ENCODE measurements around the gene FLT3. TPM values are rescaled to one million over a fixed set of nuclear protein-coding genes. Genes with fewer than 3 reads are reported as not detected.

FLT3 gene
- total and polyA plus RNA-seq, 10 donors, result 1.0 to 10.1 (median 4.2) TPM

DNA sequence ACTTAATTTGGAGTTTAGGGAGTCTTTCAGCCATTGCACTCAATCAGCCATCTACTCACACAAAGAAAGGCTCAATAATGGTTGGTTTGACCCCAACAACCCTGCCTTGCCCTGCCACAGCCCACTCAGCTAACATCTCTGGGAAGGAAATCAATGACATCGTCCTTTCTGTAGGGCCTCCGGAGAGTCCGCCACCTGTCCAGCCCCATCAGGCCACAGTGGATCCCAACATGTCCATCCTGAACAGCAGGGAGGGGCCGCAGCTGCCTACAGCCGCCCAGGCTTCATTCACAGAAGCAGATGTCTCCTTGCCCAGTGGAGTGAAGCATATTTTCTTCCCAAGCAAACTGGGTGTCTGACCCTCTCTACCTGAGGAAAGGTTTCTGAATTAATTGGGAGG is 127.1 kb downstream of the FLT3 start:
- WGBS, 5 donors, result 39 to 55% (median 48%) methylated on average over 5 of the region's 5 CpGs; no CpG with 5 or more reads in 1 of the 5 donors
- Histone ChIP-seq H3K27me3 (replicated peaks in 1 of 7) (peaks cover 3 to 100% (median 98%) of the 10 kb centered on the region in 7 donors), H3K4me1 (peaks cover 15 to 53% (median 35%) of the 10 kb centered on the region in 6 donors), H3K36me3 (no peaks in the 10 kb centered on the region), H3K27ac (no peak overlapping the region), H3K4me3 (no peak overlapping the region), H3K9me3 (no peaks in the 10 kb centered on the region)
- DNase-seq, result no peak
- intact Hi-C loops (cut with DNase I; ENCODE audit: low total_unique reads), result no loop called here
- no peak for TF ChIP-seq POLR2A (IDR thresholded peaks at IDR 0.05)
- TF ChIP-seq CTCF (IDR thresholded peaks at IDR 0.05 in 8 of 11, conservative IDR thresholded peaks at IDR 0.05 in 3 of 11), result no peak
- TF ChIP-seq POLR2AphosphoS5 (IDR thresholded peaks at IDR 0.05), result no peak

GRCh38 chr13:27972478-27972820 is 127.9 kb downstream of the FLT3 start:
- H3K27ac ChIP-seq, result no peak overlapping the region
- peaks cover 3 to 100% (median 98%) of the 10 kb centered on the region in 7 donors for H3K27me3 ChIP-seq (replicated peaks in 1 of 7)
- peaks cover 14 to 53% (median 36%) of the 10 kb centered on the region in 6 donors for H3K4me1 ChIP-seq
- WGBS, 5 donors, result 61 to 76% (median 69%) methylated on average over 2 of the region's 2 CpGs
- H3K4me3 ChIP-seq, result no peak overlapping the region
- TF ChIP-seq POLR2AphosphoS5 (IDR thresholded peaks at IDR 0.05), result no peak
- TF ChIP-seq POLR2A (IDR thresholded peaks at IDR 0.05), result no peak
- no peak for TF ChIP-seq CTCF (IDR thresholded peaks at IDR 0.05 in 8 of 11, conservative IDR thresholded peaks at IDR 0.05 in 3 of 11)
- intact Hi-C loops (cut with DNase I; ENCODE audit: low total_unique reads), result no loop called here
- H3K9me3 ChIP-seq, result no peaks in the 10 kb centered on the region
- no peak for DNase-seq
- no peaks in the 10 kb centered on the region for H3K36me3 ChIP-seq

DNA sequence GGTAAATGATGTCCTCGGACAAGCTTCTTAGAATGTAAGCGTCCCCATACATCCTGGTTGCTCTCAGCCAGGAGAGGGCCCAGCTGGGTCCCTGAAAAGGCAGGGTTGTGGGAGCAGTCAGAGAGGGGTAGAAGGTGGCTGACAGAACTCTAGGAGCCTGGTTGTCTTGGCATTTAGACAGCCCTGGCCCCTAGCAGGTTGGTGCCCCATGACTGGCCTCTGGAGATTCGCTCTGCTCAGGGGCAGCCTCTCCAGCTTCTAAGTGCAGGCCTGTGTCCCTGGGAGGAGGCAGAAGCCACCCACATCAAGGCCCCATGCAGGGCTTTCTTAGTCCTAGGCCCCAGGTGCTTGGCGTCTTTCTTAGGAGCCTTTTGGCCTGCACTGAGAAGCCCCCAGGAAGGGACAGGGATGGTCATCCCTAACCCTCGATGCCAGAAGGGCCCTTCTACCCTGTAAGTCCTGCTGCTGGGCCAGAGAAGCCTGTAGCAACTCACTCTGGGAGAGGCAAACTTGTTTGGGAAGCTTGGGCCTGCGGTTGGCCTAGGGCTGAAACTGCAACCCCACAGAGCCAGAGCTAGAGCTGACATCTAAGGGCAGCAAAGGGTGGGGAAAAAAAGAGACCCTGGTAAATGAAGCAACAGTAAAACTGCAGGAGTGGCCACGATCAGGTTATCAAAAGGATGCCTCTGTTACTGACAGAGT is 128.4 kb downstream of the FLT3 start:
- H3K27ac ChIP-seq, result no peak overlapping the region
- no peak for TF ChIP-seq CTCF (IDR thresholded peaks at IDR 0.05 in 8 of 11, conservative IDR thresholded peaks at IDR 0.05 in 3 of 11)
- TF ChIP-seq POLR2A (IDR thresholded peaks at IDR 0.05), result no peak
- TF ChIP-seq POLR2AphosphoS5 (IDR thresholded peaks at IDR 0.05), result no peak
- 51 to 68% (median 63%) methylated on average over 7 of the region's 7 CpGs for WGBS, 5 donors
- no peaks in the 10 kb centered on the region for H3K36me3 ChIP-seq
- no peak for DNase-seq
- peaks cover 12 to 53% (median 41%) of the 10 kb centered on the region in 6 donors for H3K4me1 ChIP-seq
- peaks cover 6 to 100% (median 98%) of the 10 kb centered on the region in 7 donors for H3K27me3 ChIP-seq (replicated peaks in 1 of 7)
- no peaks in the 10 kb centered on the region for H3K9me3 ChIP-seq
- intact Hi-C loops (cut with DNase I; ENCODE audit: low total_unique reads), result no loop called here
- H3K4me3 ChIP-seq, result no peak overlapping the region

DNA sequence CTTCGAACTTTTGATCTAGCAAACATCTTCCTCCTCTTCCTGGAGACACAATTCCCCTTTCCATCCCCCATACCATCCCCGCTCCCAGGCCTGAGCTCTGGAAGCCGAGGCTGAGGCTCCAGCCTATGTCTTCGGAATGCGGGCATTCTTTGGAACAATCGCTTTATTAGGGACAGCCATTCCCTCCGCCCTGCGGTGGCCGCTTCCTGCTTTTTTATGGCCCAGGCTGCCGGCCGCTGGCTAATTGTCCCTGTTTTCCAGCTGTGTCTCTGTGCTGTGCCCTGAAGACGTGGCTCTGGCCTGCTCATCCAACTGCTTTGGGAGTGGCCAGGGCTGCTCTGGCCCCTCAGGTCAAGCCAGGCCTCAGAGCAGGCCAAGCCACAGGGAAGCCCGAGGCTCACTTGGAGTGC is 129.1 kb downstream of the FLT3 start:
- H3K4me1 ChIP-seq, result peaks cover 12 to 57% (median 47%) of the 10 kb centered on the region in 6 donors
- H3K9me3 ChIP-seq, result no peaks in the 10 kb centered on the region
- H3K36me3 ChIP-seq, result no peaks in the 10 kb centered on the region
- DNase-seq, result no peak
- no peak overlapping the region for H3K4me3 ChIP-seq
- intact Hi-C loops (cut with DNase I; ENCODE audit: low total_unique reads), result no loop called here
- H3K27me3 ChIP-seq (replicated peaks in 1 of 7), result peaks cover 7 to 100% (median 98%) of the 10 kb centered on the region in 7 donors
- WGBS, 5 donors, result 27 to 33% (median 28%) methylated on average over 8 to 13 of the region's 13 CpGs
- no peak overlapping the region for H3K27ac ChIP-seq
- TF ChIP-seq POLR2AphosphoS5 (IDR thresholded peaks at IDR 0.05), result no peak
- no peak for TF ChIP-seq POLR2A (IDR thresholded peaks at IDR 0.05)
- no peak for TF ChIP-seq CTCF (IDR thresholded peaks at IDR 0.05 in 8 of 11, conservative IDR thresholded peaks at IDR 0.05 in 3 of 11)
